ENCODE data around the gene KRTAP19-1.

GRCh38 chr21:30437010-30437565 is 43.1 kb downstream of the KRTAP19-1 start:
- TF ChIP-seq CTCF (IDR thresholded peaks at IDR 0.05 in 2 of 3, conservative IDR thresholded peaks at IDR 0.05 in 1 of 3; ENCODE audit: borderline replicate concordance in 1 of 3, insufficient read depth in 1 of 3, low read depth in 2 of 3, low read length in 2 of 3) (no peak), POLR2A (IDR thresholded peaks at IDR 0.05; ENCODE audit: borderline replicate concordance, extremely low read depth, insufficient read depth, insufficient read length) (no peak), YY1 (IDR thresholded peaks at IDR 0.05; ENCODE audit: extremely low read depth, insufficient replicate concordance, low read depth, low read length) (no peak), JUND (IDR thresholded peaks at IDR 0.05) (no peak), TCF7L2 (IDR thresholded peaks at IDR 0.05; ENCODE audit: borderline replicate concordance, extremely low read depth, insufficient read depth, insufficient read length) (no peak), EZH2 (IDR thresholded peaks at IDR 0.05) (no peak), POLR2AphosphoS5 (IDR thresholded peaks at IDR 0.05; ENCODE audit: low read depth, low read length) (no peak), ELF1 (IDR thresholded peaks at IDR 0.05; ENCODE audit: borderline replicate concordance, low read depth) (no peak), ZFX (IDR thresholded peaks at IDR 0.05) (no peak), EZH2phosphoT487 (IDR thresholded peaks at IDR 0.05; ENCODE audit: borderline replicate concordance) (no peak), CEBPB (IDR thresholded peaks at IDR 0.05; ENCODE audit: low read depth) (no peak)
- TF ChIP-seq, protein P1, sequence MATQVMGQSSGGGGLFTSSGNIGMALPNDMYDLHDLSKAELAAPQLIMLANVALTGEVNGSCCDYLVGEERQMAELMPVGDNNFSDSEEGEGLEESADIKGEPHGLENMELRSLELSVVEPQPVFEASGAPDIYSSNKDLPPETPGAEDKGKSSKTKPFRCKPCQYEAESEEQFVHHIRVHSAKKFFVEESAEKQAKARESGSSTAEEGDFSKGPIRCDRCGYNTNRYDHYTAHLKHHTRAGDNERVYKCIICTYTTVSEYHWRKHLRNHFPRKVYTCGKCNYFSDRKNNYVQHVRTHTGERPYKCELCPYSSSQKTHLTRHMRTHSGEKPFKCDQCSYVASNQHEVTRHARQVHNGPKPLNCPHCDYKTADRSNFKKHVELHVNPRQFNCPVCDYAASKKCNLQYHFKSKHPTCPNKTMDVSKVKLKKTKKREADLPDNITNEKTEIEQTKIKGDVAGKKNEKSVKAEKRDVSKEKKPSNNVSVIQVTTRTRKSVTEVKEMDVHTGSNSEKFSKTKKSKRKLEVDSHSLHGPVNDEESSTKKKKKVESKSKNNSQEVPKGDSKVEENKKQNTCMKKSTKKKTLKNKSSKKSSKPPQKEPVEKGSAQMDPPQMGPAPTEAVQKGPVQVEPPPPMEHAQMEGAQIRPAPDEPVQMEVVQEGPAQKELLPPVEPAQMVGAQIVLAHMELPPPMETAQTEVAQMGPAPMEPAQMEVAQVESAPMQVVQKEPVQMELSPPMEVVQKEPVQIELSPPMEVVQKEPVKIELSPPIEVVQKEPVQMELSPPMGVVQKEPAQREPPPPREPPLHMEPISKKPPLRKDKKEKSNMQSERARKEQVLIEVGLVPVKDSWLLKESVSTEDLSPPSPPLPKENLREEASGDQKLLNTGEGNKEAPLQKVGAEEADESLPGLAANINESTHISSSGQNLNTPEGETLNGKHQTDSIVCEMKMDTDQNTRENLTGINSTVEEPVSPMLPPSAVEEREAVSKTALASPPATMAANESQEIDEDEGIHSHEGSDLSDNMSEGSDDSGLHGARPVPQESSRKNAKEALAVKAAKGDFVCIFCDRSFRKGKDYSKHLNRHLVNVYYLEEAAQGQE (IDR thresholded peaks at IDR 0.05; ENCODE audit: low read depth), result no peak

All from HCT116 (cell line).